Measurements from ENCODE around the gene ZNF22.

The ZNF22 gene

GRCh38 chr10:45035673-45036072 is 35.0 kb downstream of the ZNF22 start:
- DNase-seq, result no peak

GRCh38 chr10:45040921-45041542 is 40.3 kb downstream of the ZNF22 start:
- no peak for DNase-seq

- no peak for DNase-seq
Measured at GRCh38 chr10:45044290-45044689, 43.6 kb downstream of the ZNF22 start.

- DNase-seq, result no peak
Measured at GRCh38 chr10:45050551-45051235, 50.0 kb downstream of the ZNF22 start.

- no peak for DNase-seq
Measured at GRCh38 chr10:45052700-45053099, 52.0 kb downstream of the ZNF22 start.

GRCh38 chr10:45053569-45054100 is 52.9 kb downstream of the ZNF22 start:
- DNase-seq, result no peak
